GM19351 (cell line): ENCODE measurements around the gene NUSAP1.
"Not testable (repeated sequence)": the region's sequence is repeated elsewhere in the genome, so short reads cannot be mapped to it uniquely, and the experiment has no call there.

ENCODE experiments used
- ATAC-seq: cut with Tn5 transposase; IDR thresholded peaks from one replicate; pipeline ENCODE4 v1.9.1; 2021; ENCODE audit warnings: mild to moderate bottlenecking, moderate library complexity; ENCODE audit not compliant: unreplicated experiment

NUSAP1 gene, protein sequence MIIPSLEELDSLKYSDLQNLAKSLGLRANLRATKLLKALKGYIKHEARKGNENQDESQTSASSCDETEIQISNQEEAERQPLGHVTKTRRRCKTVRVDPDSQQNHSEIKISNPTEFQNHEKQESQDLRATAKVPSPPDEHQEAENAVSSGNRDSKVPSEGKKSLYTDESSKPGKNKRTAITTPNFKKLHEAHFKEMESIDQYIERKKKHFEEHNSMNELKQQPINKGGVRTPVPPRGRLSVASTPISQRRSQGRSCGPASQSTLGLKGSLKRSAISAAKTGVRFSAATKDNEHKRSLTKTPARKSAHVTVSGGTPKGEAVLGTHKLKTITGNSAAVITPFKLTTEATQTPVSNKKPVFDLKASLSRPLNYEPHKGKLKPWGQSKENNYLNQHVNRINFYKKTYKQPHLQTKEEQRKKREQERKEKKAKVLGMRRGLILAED

DNA sequence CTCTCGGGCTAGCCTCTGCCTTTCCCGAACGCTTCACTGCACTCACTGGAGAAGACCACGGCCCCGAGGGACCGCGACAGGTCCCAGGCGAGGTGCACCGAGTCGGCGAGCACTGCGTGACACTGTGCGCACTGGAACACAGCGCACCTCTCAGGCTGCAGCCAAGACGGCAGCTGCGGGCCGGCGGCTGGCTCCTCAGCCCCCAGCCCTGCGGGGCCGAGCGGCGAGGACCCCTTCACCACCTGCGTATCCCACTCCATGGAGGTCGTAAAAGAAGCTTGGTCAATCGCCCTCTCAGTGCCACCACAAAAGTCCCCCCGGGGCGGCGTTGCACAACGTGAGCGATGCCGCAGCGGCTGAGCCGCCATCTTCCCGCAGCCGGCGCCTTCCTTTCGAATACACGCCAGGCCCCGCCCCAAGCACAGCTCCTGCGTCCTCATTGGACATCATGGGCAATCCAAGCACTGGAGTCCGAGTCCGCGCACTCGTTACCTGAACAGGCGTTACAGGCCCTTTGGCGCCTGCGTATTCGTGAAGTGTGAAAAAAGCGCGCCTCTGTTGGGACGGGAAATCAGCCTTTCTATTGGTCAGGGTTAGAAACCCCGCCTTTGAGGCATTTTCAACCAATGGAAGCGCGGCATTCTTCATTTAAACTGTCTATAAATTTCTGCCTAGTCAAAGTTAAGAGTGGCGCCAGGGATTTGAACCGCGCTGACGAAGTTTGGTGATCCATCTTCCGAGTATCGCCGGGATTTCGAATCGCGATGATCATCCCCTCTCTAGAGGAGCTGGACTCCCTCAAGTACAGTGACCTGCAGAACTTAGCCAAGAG is at the start of gene NUSAP1, which contains the start of gene OIP5:
NUSAP1 (plus strand) TSS at position 688 of the 832 bp plus-strand sequence; CDS start at position 765, 77 bp downstream.
OIP5 (minus strand) TSS at position 398 of the 832 bp plus-strand sequence; CDS start at position 368, 30 bp downstream.
- ATAC-seq = peak; percentile 90

DNA sequence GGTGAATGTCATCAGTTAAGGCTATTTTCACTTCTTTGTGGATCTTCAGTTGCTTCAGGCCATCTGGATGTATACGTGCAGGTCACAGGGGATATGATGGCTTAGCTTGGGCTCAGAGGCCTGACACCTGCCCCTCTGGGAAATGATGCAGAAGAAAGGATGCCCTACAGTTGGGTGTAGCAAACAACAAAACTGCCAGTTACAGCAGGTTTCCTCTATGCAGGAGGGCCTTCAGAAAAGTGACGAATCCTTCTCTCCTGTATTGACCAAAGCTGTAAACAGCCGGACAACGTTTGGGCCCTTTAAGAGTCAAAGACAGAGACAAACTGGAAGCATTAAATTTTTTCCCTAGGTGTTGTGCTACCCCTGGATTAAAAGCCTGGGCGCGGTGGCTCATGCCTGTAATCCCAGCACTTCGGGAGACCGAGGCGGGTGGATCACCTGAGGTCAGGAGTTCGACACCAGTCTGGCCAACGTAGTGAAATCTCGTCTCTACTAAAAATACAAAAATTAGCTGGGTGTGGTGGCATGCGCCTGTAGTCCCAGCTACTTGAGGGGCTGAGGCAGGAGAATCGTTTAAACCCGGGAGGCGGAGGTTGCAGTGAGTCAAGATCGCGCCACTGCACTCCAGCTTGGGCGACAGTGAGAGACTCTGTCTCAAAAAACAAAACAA is 49.6 kb upstream of the NUSAP1 start:
- ATAC-seq = not testable (repeated sequence)

DNA sequence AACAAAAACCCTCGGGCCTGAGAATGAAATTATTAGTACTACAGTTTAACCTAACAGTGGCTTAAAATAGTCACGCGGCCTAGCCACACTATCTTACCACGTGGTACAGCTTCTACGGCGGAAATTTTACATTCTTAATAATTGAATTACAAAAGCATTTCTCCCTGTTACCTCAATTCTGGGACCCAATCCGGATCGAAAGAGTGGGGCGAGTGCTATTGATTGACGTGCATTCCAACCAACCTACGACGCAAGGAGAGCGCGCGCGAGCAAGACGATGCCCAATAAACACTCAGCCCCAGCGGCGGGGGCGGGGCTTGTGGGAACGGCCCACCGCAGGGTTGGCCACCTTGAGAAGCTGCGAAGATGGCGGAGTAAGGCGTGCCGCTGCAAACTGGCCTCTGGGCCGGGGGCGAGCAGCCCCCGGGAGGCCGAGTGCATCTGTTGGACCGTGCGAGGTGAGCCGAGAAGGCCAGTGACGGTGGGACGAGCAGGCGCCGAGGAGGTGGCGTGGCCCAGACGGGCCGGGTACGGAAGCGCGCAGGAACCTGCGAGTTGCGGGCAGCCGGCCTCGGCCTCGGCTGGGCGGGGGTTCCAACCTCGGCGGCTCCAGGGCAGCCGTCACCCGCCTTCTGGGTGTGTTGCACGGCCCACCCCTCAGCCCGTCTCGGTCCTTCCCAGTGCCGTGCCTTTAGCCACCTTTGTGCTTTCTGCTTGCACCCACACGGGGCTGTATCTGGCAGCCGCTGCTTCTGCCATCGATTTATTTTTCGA is 48.8 kb upstream of the NUSAP1 start:
- ATAC-seq = peak; percentile 96

DNA sequence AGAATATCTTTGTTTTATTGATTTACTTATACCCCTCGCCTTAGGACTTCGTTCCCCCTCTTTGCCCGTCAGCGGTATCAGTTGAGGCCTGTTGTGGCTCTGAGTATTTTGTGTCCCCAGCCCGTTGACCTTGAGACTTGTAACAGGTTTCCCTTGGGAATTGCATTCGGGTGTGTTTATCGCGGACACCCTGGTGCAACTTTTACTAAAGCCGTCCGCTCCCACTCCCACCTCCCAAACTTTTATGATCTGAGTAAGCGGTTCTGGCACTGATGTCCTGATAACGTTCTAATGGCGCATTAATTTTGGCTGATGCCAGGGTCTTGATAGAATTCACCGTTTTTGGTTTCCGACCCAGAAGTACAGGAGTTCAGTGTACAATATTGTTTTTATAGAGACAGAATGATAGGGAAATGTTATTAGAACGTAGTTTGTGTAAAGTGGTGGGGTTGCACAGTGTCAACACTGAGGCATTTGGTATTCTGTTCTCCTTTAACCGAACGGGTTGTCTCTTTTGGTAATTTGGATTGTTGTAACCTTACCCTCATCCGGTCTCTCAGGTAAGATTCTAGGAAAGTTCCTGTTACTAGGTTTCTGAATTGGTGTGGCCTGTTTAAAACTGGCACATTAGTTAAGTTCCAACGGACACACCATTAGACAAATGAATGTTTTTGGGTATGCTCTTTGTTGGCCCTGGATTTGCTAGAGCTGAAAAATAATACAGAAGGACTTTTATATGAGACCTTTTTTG is 48.1 kb upstream of the NUSAP1 start:
- no peak for ATAC-seq

DNA sequence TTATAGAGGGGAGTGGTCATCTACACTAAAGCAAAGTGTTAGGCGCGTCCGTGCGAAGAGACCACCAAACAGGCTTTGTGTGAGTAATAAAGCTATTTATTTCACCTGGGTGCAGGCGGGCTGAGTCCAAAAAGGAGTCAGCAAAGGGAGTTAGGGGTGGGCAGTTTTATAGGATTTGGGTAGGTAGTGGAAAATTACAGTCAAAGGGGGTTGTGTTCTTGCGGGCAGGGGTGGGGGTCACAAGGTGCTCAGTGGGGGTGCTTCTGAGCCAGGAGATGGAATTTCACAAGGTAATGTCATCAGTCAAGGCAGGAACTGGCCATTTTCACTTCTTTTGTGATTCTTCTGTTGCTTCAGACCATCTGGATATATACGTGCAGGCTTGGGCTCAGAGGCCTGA is 47.4 kb upstream of the NUSAP1 start:
- no peak for ATAC-seq

DNA sequence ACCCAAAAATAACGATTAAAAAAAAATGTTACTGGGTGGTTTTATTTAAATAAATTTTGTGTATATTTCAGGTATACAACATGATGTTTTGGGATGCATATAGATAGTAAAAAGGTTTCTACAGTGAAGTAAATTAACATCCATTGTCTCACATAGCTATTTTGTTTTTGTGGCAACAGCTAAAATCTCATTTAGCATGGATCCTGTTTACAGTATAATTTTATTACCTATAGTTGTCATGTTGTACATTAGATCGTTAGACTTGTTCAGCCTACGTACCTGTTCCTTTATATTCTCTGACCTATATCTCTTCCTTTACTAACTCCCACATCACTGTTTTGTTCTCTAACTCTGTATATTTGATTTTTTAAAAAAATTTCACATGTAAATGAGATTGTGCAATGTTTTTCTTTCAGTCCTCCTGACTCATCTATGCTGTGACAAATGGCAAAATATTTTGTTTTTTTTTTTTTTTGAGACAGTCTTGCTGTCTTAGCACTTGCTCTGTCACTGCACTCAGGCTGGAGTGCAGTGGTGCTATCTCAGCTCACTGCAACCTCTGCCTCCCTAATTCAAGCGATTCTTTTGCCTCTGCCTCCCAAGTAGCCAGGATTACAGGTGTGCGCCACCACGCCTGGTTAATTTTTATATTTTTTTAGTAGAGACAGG is 45.9 kb upstream of the NUSAP1 start:
- ATAC-seq = no peak

DNA sequence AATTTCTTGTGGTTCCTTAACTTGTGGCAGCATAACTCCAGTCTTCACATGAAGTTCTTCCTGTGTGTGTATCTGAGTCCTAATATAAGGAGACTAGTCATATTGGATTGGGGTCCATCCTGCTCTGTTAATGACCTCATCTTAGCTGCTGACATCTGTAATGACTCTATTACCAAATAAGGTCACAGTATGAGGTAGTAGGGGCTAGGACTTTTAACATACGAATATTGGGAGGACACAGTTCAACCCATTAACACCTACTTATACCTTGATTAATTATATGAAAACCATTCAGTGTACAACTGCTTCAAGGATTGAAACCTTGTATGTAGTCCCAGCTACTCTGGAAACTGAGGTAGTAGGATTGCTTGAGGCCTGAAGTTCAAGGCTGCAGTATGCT is 44.2 kb upstream of the NUSAP1 start:
- ATAC-seq = no peak

DNA sequence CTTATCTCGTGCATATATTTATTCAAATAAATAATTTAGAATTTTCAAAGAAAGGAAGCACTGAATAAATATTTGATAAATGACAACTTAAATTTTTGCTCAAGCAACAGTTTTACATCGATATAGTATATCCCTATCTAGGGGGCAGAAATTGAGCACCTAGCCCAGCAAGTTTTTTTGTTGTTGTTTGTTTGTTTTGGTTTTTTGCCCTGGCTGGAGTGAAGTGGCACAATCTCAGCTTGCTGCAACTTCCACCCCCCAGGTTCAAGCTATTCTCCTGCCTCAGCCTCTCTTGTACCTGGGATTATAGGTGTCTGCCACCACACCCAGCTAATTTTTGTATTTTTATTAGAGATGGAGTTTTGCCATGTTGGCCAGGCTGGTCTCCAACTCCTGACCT is 42.7 kb upstream of the NUSAP1 start:
- no peak for ATAC-seq

DNA sequence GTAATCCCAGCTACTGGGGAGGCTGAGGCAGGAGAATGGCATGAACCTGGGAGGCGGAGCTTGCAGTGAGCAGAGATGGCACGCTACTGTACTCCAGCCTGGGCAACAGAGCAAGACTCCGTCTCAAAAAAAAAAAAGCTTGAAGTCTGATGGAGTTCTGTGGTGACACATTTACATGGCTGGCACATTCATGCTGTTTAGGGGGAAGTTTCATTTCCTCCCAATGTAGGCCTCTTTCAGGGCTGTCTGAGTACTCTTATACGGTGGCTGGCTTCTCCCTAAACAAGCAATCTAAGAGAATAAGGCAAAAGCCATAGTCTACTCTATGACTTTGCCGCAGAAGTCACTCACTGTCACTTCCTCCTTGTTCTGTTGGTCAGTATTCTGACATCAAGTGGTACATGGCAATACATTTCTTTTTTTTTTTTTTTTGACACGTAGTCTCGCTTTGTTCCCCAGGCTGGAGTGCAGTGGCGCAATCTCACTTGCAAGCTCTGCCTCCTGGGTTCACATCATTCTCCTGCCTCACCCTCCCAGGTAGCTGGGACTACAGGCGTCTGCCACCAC is 41.5 kb upstream of the NUSAP1 start:
- peak; percentile 66 for ATAC-seq

DNA sequence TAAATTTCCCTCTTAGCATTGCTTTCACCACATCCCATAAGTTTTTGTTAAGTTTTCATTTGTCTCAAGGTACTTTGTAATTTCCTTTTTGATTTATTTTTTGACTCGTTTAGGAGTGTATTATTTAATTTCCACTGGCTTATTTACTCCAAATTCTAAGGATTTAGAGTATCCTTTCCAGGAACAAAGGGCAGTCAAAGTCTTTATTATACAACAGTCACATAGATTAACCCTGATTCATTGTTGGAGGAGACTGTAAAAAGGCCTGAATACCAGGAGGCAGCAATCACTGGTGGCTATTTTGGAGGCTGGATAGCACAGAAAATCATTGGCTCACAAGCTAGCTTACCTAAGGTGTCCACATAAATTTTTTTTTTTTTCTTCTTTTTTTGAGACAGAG is 40.2 kb upstream of the NUSAP1 start:
- ATAC-seq = no peak

DNA sequence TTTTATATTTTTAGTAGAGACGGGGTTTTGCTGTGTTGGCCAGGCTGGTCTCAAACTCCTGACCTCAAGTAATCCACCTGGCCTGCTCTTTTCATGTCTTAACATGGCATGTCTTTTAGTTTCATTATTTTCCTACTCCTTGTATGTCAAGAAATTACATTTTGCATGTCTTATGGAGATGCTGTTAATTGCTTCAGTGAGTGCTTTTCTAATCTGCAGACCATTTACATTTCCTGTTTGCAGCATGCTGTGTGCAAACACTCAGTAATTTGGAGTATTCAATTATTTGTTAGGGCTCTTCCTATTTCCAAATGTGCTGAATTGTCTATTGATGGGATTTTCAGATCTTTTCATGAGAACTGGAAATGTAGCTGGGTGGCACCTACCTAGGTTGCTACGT is 31.5 kb upstream of the NUSAP1 start:
- not testable (repeated sequence) for ATAC-seq

DNA sequence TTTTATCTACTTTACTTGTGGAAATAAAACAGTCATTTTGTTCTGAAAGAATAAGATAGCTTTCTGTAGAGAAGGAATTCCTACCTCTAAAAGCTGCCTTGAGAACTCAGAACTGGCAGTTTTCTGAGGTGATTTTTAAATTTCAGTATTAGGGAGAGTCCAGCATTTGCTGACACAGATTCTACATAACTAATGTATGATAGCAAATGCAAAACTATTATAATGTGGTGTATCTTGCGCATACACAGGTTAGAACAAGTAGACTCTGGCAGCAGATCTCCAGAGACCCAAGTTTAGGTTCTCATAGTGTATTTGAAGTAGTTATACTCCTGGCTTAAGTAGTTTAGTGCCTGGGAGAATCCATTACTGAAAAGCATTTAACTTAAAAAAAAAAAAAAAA is 31.1 kb upstream of the NUSAP1 start:
- no peak for ATAC-seq

DNA sequence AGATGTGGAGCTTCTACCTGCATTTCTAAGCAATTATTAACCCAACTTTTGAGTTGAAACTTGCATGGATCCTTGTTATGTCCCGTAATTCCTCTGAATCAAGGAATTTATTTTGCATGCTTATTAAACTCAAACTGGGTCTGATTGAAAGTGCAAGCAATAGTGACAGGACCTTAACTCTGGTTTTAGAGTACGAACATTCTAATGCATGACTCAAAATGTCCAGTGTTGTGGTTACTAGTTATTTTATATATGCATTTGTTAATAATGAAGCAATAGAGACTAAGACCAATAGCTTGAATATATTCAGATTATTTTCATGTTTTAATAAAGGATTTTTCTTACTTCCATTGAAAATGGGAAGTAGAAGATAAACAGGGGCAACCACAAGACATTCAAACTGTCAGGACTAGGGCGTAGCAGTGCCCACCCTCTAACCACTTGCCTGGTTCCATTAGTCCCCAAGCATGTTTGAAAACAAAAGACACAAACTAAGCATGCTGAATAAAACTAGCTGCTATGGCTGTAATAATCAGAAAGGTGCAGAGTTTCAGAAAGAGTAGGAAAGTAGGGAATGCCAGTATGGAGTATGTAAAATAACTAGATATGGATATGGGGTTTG is 28.4 kb upstream of the NUSAP1 start:
- ATAC-seq = no peak

DNA sequence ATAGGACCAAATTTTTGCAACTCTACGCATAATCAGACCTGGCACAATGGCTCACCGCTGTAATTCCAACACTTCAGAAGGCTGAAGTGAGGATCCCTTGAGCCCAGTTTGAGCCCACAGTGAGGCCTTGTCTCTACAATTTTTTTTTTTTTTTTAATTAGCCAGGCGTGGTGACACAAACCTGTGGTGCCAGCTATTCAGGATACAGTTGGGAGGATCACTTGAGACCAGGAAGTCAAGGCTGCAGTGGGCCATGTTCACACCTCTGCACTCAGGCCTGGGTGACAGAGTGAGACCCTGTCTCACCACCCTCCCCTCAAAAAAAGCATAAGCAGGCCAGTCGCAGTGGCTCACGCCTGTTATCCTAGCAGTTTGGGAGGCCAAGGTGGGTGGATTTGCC is 25.0 kb upstream of the NUSAP1 start:
- no peak for ATAC-seq

DNA sequence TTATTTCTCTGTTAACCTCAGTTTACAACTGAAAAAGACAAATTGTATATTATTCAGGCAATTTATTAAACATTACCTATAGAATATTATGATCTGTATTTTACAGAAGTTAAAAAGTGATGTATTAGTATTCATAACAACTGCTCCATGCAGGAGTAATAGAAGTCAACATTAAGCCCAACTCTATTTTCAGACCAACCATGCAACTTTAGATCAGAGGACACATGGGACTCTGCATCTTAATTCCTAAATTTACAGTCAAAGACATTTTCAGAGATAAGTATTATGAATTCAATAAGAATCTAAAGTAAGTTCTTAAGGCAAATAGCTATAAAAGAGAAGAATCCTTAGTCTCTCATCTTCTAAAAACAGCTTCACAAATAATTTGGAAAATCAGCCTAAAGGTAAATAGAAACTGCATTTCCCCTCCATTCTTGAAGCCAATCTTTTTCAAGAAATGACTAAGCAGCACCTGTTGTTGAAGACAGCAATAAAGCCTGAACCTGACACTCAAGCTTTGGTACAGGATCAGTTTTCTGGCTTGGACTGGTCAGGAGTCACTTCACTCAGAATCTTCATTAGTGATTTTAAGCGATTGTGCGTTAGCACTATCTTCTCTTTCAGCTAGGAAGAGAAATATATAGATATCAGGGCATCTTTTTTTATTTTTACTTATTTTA is 23.3 kb upstream of the NUSAP1 start:
- no peak for ATAC-seq

DNA sequence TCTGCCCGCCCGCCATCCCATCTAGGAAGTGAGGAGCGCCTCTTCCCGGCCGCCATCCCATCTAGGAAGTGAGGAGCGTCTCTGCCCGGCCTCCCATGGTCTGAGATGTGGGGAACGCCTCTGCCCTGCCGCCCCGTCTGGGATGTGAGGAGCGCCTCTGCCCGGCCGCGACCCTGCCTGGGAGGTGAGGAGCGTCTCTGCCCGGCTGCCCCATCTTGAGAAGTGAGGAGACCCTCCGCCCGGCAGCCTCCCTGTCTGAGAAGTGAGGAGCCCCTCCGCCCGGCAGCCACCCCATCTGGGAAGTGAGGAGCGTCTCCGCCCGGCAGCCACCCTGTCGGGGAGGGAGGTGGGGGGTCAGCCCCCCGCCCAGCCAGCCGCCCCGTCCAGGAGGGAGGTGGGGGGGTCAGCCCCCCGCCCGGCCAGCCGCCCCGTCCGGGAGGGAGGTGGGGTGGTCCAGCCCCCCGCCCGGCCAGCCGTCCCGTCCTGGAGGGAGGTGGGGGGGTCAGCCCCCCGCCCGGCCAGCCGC is 11.8 kb upstream of the NUSAP1 start:
- not testable (repeated sequence) for ATAC-seq

DNA sequence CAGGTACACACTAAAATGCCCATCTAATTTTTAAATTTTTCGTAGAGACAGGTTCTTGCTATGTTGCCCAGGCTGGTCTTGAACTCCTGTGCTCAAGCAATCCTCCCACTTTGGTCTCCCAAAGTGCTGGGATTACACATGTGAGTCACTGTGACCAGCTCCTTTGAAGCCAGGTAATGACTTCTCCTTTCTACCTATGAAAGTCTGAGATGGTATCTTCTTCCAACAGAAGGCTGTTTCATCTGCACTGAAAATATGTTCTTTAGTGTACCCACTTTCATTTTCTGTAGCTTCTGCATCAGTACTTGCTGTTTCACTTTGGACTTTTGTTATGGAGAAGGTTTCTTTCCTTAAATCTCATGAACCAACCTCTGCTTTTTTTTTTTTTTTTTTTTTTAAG is 9.1 kb upstream of the NUSAP1 start:
- ATAC-seq = no peak

DNA sequence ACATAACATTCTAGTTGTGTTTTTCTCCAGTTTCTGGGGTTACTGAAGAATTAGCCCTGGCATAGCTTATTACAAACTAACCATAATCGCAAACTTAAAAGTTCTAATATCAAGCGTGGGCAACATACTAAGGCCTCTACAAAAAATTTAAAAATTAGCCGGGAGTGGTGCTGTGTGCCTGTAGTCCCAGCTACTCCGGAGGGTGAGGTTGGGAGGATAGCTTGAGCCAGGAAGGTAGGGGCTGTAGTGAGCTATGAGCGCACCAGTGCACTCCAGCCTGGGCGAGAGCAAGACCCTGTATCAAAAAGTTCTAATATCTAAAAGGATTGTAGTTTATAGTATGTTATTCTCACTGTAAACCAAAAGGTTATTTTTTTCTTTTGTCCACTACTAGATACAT is 1.4 kb upstream of the NUSAP1 start:
- no peak for ATAC-seq
